Measurements from ENCODE around the gene PALM2AKAP2.
A peak's percentile ranks its signal among the peaks of the same experiment; 100 is the strongest.
"Not testable (repeated sequence)": the region's sequence is repeated elsewhere in the genome, so short reads cannot be mapped to it uniquely, and the experiment has no call there.

Gene PALM2AKAP2

DNA sequence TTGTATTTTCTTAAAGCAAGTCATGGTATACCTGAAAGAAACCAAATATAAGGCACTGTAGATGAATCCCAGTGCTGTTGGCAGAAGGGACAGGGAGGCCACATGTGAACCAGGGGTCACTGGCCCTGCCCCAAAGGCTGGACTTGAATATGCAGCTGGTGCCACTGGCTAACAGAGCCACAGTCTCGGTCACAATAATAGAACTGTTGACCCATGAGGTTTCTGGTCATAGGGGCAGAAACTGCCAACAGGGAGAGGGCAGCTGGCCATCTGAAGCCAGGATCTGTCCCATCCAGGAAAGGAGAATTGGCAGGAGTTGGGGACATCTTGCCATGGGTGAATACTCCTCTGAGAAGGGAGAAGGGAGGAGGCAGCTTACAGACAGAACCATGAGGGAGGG is 31.9 kb downstream of the PALM2AKAP2 start:
- DNase-seq: no peak

DNA sequence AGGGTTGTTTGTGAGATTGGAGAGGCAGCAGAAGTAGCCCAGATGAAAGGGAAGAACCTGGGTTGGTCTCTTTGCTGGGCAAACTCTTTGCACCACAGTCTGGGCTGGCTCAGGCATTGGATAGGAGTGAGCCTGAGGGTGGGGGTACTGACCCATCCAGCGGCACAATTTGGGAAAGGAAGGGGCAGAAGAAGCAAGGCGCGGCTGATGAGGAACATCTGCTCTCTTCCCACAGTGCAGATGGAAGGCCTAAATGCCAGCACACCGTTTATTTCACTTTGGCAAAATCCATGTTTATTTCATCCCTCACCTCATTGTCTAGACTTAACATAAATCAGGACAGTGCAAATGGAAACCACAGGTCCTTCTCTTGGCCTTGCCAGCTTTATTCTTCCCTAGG is 32.3 kb downstream of the PALM2AKAP2 start:
- no peak for DNase-seq

DNA sequence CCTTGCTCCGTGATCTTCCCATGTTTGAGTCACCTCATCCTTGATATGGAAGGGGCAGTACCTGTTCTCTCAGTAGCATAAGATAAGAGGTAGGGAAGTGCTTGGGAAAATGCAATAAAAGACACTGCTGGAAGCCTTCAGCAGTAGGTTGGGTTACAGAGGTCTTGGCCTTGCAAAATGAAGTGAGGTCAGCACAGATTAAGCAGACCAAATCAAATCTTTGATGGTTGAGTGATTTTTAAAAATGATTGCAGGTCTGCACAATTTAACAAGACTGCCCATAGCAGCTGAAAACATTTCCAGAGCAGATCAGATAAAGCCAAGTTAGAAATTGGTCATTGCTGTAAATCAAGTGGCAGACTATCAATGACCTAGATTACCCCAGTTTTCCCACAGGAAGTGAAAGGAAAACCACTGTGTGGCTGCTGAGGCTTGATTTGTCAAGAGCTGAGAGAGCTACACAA is 32.9 kb downstream of the PALM2AKAP2 start:
- no peak for DNase-seq

DNA sequence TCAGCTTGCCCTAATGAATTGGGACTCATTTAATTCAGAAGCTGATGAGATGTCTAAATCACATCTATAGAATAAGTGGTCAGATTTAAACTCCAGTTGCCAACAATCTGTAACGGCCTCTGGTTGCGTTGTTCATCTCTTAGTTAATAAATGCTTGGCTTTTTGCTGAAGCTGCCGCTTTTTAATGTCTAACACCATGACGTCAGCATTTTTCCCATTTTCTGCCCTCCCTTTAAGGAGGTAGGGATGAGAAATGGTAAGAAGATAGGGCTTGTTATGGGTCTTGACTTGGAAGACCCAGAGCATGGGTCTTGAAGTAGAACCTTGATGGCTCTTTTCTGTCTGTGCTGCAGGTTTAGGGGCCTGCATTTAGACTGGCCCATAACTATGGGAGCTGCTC is 33.3 kb downstream of the PALM2AKAP2 start:
- DNase-seq: no peak

DNA sequence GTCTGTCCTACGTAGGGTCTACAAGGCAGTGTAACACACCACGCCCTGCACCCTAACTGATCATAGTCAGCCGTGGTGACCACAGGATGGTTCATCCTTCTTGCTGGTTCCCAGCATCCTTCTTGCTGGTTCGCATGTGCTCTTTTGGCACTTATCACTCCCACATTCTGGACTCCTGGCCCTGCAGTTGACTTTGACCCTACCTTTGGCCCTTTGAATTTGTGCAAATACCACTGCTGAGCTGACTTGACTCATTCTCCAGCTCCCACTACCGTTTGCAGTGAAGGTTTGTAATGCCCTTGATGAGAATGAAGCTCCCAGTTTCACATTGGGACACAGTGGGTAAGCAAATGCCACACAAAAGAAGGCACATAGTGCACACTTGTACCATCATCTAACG is 33.8 kb downstream of the PALM2AKAP2 start:
- DNase-seq: no peak

DNA sequence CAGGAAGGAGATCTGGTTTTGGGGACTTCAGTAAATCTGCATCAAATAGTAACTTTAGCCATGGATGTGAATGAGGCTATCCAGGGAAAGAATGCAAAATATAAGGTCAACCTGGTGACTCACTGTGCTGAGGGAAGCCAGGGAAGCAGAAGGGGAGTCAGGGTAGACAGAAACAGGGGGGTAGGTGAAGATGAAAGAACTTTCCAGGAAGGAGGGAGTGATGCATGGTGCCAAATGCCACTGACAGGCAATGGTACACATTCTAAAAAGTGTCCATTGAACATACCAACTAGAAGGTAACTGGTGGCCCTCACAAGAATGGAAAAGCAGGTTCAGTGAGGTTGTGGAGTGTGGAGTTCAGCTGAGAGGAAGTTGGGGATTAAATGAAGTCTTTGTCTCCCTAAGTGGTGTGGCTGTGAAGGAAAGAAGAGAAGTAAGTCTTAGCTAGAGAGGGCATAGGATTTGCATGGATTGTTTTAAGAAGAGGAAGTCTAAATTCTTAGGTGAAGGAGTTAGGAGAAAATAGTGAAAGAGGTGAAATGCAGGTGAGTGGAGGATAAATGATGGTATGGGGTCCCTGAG is 35.5 kb downstream of the PALM2AKAP2 start:
- no peak for DNase-seq

DNA sequence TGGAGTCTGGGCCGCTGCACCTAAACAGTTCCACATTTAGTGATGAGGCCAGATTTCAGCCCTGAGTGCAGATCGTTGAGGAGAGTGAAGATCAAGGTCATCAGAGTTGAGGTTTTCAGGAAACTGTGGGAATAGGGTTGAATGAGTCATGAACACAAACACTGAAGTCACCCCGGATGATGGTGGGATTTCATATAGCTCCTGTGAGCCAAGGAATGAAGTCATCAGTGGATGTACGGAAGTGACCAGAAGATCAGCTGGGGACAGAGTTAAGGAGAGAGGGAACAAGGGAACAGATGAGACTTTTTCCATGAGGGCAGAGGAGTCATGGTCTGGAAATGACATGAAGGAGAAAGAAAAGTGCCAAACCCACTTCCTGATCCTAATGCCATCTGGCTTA is 36.5 kb downstream of the PALM2AKAP2 start:
- DNase-seq: no peak

DNA sequence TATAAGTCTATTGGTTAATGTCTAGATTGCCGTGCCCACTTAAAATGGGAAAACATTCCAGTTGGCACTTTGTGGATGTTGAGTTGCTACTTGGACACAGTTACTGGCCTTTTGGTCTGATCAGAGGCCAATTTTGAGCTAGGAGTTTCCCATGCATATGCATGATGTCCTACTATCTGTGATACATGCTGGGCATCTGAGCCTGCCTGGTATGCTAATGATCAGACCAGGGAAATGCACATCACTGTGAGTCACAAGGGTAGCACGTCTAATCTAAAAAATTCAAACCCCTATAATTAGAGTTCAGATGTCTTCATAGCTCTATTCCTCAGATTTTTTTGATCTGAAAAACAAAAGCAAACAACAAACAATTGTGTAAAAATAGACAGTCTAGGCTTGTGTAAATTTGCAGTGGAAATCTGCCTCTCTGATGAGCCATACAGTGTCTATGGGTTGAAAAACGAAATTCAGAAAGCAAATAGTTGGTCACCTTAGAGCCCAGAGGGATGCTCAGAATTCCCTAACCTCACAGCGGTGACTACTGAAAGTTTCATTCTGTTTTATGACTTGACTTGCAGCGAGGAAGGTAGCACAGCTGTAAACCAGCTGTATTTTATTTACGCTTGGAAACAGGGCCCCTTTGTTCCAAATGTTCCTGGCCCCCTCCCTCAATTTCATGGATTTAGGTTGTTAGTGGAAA is 37.3 kb downstream of the PALM2AKAP2 start:
- no peak for DNase-seq

DNA sequence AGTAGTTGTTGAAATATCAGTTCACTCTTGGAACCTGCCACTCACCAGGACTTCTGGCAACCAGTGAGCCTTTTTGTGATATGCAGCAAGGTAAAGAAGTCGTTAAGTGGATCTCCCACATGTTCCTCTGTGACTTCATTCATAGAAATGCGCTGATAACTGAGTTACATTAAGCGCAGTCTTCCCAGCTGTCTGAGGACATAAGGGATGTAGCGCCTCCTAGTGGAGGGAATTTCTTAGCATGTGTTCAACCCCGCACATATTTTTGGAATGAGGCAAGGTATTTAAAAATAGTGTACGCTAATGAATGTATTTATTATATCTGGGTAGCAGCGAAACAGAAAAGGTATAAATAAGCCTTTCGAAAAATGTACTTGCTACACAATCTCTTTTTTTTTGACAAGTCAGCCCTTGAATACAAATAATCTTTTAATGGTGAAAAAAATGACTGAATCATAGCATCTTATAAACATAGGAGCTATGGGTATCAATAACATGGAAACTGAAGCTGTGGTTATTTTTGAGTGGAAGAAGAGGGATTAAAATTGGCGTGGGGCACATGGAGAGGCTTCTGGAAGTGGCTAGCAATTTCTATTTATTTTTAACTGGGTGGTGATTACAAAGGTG is 38.0 kb downstream of the PALM2AKAP2 start:
- DNase-seq: peak; percentile 54

DNA sequence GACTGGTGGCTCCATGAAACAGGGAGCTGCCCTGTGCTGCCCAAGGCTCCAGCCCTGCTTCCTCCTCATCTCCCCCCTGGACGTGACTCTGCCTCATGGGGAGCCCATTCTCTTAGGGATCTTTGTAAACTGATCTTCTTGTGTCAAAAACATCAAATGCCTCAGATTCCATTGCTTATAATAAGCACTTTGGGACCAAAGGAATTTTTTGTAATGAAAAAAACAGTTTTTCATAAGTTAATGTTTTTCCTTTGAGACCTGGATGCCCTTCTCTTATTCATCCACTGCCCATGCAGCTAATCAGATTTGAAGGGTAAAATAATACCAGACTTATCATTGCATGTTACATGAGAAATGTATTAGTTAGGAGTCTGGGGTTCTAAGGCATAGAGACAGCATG is 41.7 kb downstream of the PALM2AKAP2 start:
- DNase-seq: no peak

DNA sequence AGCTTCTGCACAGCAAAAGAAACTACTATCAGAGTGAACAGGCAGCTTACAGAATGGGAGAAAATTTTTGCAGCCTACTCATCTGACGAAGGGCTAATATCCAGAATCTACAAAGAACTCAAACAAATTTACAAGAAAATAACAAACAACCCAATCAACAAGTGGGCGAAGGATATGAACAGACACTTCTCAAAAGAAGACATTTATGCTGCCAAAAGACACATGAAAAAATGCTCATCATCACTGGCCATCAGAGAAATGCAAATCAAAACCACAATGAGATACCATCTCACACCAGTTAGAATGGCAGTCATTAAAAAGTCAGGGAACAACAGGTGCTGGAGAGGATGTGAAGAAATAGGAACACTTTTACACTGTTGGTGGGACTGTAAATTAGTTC is 45.4 kb downstream of the PALM2AKAP2 start:
- DNase-seq: not testable (repeated sequence)

DNA sequence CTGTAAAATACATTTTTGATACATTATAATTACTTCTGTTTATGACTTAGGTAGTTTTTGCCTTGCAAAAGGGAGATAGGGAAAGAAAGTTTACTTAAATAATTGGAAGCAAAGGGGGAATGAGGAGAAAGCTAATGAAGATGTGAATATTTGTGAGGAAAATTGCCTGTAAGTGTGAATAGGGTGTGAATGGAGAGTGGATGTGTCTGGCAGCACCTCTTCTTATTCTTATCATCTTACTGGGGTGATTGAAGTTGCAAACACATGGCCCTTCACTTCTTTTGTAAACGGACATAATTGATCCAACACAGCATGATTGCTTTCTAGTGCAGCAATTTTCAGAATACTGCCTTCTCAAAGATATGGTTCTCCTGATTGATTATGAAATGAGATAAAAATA is 46.6 kb downstream of the PALM2AKAP2 start:
- no peak for DNase-seq

DNA sequence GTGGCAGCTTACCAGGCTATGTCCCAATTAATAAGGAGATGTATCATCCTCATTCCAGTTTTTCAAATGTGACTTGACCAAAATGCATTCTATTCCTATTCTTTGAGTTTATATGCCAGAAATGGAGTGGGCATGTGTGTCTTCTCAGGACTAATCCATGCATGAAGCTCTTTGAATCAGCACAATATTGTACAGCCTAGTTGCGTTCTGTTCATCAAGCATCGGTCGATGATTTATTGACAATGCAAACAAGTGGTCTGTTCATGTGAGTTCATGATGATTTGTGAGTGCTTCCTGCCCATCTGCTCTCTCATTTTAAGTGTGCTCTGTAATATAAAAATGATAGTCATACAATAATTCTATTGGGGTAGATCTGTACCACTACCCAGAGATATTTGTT is 48.3 kb downstream of the PALM2AKAP2 start:
- DNase-seq: no peak

Measured in activated CD8-positive, alpha-beta memory T cell treated with anti-CD3 and anti-CD28 coated beads, Interleukin-2, amount 50 U/mL, for 48 hours (primary cell).